GM18907 (cell line): Measurements from ENCODE around the gene ADARB2.
A peak's percentile ranks its signal among the peaks of the same experiment; 100 is the strongest.

Experiments used
- ATAC-seq: cut with Tn5 transposase; IDR thresholded peaks from one replicate; pipeline ENCODE4 v1.9.1; 2021; ENCODE audit warnings: mild to moderate bottlenecking, moderate library complexity; ENCODE audit not compliant: unreplicated experiment

Gene ADARB2

DNA sequence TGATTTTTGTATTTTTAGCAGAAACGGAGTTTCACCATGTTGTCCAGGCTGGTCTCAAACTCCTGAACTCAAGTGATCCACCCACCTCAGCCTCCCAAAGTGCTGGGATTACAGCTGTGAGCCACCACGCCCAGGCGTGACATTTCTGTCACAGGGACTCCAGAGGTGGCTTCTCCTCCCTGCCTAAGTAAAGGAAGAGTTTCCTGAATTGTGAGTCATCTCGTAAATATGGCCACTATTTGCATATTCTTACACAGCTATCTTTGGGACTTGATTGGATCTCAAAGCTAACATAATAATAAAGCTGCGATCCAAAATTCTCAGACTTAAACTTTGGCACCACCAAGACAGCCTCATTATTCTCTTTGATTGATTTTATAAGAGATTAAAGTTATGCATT, 50.1 kb downstream of the ADARB2 start:
- no peak for ATAC-seq

DNA sequence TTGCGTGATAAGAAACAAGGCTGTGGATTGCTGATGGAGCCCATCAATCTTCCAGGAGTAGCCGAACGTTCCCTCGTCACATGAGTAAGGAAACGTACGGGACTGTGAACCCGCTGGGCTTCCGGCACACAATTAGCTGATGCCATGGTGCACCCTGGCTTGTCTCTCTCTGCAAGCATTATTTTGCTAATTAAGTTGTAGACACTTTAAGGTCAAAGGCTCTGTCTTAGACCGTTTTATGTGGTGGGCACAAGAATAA, 50.9 kb downstream of the ADARB2 start:
- ATAC-seq, result no peak

DNA sequence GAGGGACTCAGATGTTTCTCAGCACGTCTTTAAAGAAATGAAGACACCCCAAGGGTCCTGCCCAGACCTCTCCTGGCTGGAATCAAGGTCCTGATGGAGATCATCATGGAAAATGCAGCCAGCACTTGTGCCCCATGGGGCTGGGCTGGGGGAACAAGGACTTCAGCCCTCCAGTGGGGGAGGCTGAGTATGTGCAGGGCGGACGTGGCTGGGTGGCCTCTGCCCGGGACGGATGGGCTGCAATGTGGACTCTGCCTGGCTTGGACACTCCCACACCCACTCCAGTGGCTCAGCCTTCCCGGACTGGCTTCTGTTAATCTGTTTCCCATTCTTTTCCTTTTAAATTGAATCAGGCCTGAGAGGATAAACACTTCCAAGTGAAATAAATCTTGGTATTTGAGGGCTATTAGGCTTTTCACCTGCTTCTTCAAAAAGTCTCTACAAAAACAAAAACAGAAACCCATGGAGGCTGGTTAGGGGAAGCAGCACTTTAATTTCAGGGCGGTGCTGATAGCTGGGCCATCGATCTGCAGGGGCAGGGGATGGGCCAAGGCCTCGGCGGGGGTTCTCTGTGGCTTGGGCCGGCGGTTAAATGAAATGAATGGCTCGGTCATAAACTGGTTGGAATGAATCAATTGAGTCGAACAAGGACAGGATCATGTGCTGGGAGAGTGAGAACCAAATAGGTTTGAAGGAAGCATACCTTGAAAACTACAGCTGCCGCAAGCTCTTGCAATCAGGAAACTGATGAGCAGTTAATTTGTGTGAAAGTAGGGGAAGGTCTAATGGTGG, 51.4 kb downstream of the ADARB2 start:
- no peak for ATAC-seq

DNA sequence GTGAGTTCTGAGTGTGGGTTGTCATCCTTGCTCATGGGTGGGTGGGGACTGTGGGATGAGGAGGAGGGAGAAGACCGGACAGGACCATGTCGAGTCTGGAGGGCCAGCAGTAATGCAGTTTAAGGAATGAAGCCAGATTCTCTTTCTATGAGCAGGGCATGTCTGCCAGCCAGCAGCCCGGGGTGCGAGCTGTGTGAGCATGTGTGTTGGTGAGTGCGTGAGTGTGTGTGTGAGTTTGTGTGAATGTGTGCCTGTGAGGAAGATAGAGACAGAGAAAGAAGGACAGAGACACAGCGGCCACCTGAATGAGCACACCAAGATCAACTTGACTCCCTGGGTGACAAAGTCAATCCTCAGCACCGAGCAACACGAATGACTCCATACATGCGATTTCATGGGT, 52.3 kb downstream of the ADARB2 start:
- no peak for ATAC-seq

DNA sequence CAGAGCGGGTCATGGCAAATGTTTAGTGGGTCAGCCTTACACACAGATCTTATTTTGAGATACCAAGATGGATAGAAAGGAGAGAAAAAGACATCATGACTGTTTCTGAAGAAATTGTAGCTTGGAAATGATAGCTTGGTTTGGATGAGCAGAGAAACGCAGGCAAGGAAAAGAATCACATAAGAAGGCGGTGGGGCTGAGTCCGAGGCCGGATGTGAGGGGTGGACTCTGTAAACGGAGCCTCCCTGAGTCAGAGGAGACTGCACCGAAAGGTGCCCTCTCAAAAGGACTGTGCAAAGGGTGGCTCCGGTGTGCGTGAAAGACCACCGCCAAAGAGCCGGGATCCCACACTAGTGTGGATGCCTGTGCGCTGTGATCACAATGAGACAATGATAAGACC, 53.7 kb downstream of the ADARB2 start:
- no peak for ATAC-seq

DNA sequence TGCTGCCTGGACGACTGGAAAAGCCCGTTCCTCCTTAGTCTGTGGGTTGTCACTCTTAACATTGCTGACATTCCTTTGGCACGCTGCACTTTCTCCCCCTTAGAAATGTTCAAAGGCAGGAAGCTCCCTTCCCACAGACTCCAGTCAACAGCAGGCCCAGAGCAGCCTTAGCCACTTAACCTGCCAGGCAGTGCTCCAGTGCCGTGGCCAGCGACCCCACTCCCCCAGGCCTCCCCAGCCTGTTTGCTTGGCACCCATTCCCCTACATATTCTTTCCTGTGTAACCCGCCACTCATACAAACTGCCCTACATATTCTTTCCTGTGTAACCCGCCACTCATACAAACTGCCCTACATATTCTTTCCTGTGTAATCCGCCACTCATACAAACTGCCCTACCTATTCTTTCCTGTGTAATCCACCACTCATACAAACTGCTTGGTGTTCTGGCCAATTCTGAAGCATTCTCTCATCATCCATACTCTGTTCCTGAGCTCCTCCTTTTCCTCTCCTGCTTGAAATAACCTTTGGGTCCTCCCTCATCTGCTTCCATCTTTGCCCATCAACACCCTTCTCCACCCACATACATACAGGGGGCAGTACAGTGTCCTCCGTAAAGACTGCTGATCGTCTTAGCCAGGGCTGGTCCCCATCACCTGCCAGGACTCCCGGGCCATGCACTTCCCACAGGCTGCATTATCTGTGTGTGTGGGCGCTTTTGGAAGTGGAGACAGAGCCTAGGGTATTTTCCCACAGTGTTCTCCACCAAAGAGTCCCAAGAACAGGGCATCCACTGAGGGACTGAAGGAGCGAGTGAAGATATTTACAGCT, 57.3 kb downstream of the ADARB2 start:
- no peak for ATAC-seq

DNA sequence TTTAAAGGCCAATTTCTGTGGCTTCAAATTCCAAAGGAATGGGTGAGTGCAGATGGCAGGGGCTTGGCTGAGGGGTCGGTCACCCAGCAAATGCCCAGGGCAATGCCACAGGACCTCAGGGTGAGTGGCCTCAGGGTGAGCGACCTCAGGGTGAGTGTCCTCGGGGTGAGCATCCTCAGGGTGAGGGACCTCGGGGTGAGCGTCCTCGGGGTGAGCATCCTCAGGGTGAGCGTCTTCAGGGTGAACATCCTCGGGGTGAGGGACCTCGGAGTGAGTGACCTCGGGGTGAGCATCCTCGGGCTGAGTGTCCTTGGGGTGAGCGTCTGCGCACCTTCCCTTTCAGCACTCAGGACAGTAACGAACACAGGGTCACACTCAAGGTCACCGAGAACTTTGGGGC, 59.2 kb downstream of the ADARB2 start:
- no peak for ATAC-seq

DNA sequence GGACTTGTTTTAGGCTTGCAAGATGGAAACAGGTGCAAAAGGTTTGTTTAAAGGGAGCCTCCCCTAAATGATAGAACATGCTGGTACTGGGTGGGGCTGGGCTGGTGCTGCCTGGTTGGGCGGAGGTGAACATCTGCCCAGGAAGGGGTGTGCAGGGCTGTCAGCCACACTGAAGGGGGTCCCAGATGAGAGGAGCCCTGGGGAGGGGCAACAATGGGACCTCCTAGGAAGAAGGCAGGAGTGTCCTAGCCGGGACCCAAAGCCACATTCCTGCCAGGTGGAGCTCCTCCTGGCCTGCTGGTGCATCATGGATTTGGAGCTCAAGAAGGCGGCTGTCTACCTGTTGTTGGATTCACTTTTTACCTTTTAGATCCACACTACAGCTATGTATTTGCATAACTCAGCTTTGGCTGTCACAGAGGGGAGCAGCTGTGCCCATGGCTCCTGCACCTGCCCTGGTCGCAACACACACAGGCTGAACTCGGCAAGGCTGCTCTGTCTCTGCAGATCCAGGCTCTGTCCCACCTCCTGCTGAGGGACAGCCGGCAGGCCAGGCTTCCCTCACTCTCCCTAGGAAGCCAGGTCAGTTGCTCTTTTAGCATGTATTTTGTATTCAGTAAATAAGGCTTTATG, 59.9 kb downstream of the ADARB2 start:
- no peak for ATAC-seq

DNA sequence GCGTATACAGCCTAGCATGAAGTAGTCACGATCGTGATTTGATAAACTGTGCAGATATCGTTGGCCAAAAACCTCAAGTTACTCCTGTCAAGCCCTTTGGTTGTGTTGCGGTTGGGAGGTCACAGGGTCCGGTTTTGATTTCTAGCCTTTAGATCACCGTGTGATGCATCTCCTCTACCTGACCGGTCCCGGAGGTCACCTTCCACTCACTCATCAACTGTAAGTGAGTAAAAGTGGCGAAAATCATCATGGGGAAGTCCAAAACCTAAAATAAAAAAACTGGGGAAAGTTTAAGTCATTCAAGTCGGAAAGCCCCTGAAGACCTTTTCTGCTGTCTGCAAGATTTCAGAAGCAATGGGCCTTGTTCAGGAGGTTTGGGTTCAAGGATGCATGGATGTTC, 62.8 kb downstream of the ADARB2 start:
- peak; percentile 70 for ATAC-seq

DNA sequence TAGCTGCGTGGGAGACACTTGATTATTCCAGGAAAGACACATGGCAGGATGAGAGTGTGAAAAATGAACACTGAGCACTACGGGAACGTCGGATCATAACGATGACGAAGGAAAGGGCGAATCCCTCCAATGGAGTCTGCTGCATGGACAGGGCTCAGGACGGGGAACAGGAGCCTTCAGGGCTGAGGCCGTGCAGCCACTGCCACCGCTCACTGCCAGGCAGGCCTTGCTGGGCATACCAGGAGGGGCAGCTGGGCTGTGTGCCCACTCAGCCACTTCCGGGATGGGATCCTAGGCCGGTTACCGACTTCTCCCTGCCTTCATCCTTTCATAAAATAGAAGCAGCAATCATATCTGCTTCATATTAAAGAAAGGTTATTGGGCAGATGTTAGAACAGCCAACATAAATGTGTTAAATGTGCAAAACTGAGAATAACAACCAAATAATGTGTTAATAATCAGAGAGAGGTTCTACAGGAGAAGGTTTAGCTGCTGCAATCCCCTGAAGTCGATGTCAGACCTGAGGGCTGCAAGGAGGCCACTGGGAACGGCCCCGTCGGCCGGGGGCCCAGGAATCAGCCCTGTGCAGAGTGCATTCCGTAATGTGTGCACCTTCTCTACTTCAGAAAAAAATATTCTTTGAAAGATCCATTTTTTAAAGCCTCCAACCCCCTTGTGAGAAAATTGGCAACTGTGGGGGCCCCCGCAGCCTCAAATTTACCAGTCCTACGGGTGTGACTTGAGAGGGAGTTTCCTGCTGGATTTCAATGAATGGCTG, 63.6 kb downstream of the ADARB2 start:
- ATAC-seq, result no peak

DNA sequence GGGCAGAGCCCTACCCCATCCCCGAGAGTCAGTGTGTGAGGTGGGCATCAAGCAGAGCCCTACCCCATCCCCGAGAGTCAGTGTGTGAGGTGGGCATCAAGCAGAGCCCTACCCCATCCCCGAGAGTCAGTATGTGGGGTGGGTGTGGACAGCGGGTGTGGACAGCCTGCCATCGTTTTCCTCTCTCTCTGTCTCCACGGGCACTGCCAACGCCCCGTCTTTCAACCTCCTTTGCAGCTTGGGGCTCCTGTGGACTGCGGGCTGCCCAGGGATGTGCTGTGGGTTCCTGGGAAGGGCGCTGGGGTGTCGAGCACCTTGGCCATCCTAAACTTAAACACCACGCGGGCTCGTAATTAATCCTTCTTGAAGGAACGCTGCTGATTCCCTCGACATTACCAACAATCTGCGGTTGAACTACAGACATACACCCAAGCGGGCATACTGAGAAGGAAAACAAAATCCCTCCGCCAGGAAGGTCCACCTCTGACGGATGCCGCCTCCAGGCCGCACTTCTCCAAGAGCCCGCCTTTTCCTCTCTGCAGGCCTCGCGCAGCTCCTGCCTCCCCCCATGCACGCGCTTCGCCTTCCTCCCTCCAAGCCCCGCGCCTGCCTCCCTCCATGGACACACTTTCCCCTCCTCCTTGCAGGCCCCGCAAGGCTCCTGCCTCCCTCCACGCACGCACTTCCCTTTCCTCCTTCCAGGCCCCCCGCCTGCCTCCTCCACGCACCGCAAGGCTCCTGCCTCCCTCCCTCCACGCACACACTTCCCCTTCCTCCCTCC, 65.1 kb downstream of the ADARB2 start:
- no peak for ATAC-seq

DNA sequence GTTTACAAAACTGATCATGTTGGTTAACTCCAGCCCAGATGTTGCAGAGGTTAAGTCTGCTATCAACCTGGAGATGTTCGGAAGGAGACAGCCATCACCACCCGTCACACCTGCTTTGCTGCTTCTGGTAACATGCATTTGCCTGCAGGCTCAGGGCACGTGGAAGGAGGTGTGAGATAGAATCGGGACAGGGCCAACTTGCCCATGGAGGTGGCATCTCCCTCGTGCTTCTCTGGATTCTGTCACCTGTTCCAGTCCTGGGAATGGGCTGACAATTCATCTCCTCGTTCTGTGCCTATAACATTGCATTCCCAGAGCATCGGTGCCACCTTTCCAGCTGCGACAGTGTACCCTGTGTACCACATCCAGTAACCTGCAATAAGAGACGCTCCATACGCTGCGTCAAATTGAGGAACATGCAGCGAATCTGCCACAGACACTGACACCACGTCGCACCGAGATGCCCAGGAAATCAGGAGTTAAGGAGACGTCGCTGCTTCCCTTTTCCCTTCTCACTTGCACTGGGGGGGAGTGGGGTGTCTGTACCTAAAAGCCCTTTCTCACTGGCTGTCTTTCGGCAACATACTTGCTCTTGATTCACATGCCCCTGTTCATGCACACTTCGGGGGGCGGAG, 65.8 kb downstream of the ADARB2 start:
- no peak for ATAC-seq

DNA sequence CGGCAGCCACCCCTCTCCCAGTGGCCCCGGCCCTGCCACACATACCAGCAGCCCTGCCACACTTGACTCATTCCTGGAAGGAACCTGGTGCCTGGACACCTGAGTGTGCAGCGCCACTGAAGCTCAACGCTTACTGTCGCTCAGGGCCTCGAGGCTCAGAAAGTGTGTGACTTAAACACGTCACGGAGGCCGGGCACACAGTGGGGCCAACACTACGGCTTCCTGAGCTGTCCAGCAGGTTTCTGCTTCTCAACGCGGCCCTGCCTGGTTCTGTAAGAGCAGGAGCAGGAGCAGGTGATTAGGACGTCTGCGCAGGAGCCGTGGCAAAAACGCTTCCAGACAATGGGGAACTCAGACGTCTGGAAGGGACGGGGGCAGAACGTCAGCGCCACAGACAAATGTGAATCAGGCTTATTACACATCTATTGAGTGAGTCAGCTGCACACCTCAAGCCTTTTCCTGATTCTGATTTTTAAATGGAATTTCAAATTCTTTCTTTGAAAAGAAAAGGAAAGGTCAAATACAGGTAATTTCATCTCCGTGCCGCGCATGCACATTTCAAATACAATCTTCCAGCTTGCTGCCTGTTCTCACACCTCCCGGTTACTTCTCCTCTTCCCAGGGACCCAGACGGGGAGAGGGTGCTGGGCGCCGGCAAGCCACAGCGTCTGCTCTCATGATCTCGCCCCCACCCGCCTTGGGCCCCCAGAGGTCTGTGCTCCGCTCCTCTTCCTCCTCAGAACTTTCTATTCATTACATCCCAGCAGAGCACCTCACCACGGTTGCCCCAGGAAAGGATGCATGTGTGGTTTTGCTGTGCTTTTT, 66.6 kb downstream of the ADARB2 start:
- no peak for ATAC-seq

DNA sequence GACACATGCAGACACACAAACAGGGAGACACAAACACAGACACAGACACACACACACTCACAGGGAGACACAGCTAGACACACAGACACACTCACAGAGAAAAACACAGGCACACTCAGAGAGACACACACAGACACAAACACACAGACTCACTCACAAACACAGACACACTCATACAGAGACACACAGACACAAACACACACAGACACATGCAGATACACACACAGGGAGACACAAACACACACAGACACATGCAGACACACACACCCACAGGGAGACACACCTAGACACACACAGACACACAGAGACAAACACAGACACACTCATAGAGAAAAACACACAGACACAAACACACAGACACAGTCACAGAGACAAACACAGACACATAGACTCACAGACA, 67.9 kb downstream of the ADARB2 start:
- no peak for ATAC-seq

DNA sequence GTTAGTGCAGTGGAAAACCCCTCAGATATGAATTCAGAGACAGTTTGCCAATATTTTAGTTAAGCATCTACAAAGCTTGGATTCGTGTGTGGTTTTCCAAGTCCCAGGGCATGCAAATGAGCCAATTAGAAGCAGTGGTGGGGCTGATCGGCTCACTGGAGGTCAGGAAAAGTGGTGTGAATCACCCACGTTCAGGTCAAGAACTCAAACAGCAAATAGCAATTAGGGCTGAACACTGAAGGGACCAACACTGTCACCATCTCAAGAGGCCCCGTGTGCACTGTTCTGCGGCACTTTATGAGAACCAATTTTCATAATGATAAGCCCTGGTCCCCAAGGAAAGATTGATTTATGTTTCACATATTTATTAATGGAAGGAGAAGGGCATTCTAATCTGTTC, 68.9 kb downstream of the ADARB2 start:
- ATAC-seq, result no peak

DNA sequence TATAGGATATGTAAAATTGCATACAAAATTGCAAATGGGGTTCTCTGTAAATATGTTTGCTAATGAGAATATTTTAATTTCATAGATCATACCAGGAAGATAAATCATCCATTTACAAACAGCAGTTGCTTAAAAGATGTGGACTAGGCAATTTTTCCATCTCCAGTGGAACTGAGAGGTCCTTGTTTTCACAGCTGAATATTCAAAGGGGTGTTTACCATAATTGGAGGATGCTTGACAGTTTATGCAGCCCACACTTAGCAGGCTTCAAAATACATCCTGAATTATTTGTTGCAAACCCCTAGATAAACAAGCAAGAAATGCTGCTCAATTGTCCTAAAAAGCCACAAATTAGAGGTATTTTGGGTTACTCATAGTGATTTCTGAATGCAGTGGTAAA, 69.9 kb downstream of the ADARB2 start:
- no peak for ATAC-seq

DNA sequence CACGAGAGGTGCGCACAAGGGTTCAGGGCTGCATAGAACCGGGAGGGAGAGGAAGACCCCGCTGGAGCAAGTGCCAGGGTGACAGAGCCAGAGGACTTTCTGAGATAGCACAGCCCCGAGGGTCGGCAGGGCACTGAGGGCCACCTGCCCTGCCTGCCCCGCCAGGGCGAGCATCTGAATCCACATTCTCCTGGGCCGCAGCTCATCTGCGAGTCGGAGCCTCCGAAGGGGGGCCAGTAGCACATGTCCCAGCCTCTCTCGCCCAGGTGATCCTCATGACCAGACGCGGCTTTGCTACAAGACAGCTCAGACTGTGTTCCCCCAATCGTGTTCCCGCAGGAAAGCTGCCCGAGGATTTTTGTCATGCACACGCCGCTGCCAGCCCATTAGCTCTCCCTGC, 71.2 kb downstream of the ADARB2 start:
- ATAC-seq, result no peak

DNA sequence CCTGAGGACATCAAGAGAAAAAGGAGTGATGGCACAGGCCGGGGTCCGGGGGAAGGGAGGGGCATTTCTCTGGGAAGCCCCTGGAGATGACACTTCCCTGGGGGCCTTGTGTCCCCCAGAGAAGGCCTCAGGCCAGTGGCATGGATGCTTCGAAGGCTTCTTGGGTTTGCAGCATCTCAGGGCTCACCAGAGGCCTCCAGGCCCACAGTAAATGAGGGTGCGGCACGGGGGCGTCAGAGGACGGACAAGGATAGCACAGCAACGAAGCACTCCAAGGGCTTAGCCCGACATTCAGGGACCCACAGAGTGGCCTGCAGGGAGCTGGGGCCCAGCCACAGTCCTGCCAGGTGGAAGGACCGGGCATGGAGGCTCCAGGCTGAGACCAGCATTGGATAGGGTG, 71.6 kb downstream of the ADARB2 start:
- no peak for ATAC-seq

DNA sequence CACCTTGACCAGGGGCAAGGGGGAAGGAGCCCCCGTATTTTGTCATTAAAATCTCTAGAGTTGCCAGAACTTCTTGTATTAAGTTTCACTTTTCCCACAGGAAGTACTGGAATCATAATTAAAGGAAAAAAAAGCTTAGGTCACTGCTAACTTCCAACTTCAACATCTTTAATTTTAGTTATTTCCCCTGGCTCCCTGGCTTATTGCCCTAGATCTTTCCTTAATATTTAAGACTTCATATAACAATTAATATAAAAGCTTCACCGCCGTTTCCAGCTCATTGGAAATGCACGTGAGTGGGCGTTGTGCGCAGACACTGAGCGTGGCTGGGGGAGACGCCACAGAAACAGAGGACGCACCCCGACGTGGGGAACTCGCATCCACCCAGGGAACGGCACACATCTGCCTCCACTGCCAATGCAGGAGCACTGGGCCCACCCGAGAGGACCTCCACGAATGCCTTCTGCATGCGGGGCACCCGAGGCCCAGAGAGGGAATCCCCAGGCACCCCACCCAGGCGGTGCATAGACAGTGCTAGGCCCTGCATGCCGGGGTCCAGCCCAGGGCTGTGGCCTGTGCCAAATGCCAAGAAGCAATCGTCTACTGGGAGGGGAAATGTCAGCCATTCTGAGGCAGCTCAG, 72.2 kb downstream of the ADARB2 start:
- ATAC-seq, result no peak
